ENCODE results near the gene CAPSL. TPM values are rescaled to one million over a fixed set of nuclear protein-coding genes. Genes with fewer than 3 reads are reported as not detected.
A peak's percentile ranks its signal among the peaks of the same experiment; 100 is the strongest.

The CAPSL gene
- total RNA-seq, 3 donors from 2014 or later (not counting 1 experiment from before 2014, with no cell fraction given) = not detected

GRCh38 chr5:35900972-35901695, 37.3 kb downstream of the CAPSL start:
- Mint-ChIP-seq H3K36me3 (no peaks in the 10 kb centered on the region), H3K27ac (no peak overlapping the region), H3K27me3 (ENCODE audit: low read depth in 2 of 2) (peaks cover 1 to 3% of the 10 kb centered on the region in 2 donors), H3K4me1 (peaks cover 8 to 12% of the 10 kb centered on the region in 2 donors), H3K4me3 (no peak overlapping the region), H3K9me3 (no peaks in the 10 kb centered on the region)
- intact Hi-C loops (cut with micrococcal nuclease) = no loop called here
- Histone ChIP-seq H3K36me3 (ENCODE audit: control insufficient read depth, insufficient read depth, low read length) (no peaks in the 10 kb centered on the region), H3K4me3 (ENCODE audit: low read length) (no peak overlapping the region), H3K27ac (ENCODE audit: low read length) (no peak overlapping the region), H3K4me1 (ENCODE audit: control insufficient read depth, insufficient read depth, low read length) (peaks cover 14% of the 10 kb centered on the region), H3K27me3 (ENCODE audit: control insufficient read depth, insufficient read depth, low read length) (no peaks in the 10 kb centered on the region), H3K9me3 (ENCODE audit: control insufficient read depth, insufficient read depth, low read length) (peaks cover 3% of the 10 kb centered on the region)
- DNase-seq = peak in 1 of 2 donors; percentile 28
- no peak for TF ChIP-seq CTCF (IDR thresholded peaks at IDR 0.05)
- ATAC-seq = no peak
- 94% methylated on average over 3 of the region's 3 CpGs for WGBS (ENCODE audit: insufficient coverage)

- Histone ChIP-seq H3K36me3 (ENCODE audit: control insufficient read depth, insufficient read depth, low read length) (no peaks in the 10 kb centered on the region), H3K9me3 (ENCODE audit: control insufficient read depth, insufficient read depth, low read length) (peaks cover 3% of the 10 kb centered on the region), H3K4me3 (ENCODE audit: low read length) (no peak overlapping the region), H3K27me3 (ENCODE audit: control insufficient read depth, insufficient read depth, low read length) (no peaks in the 10 kb centered on the region), H3K4me1 (ENCODE audit: control insufficient read depth, insufficient read depth, low read length) (peaks cover 14% of the 10 kb centered on the region), H3K27ac (ENCODE audit: low read length) (no peak overlapping the region)
- 17% methylated on average over 1 of the region's 3 CpGs for WGBS (ENCODE audit: insufficient coverage)
- Mint-ChIP-seq H3K27ac (peak overlapping the region in 1 of 2 donors; percentile 25), H3K36me3 (no peaks in the 10 kb centered on the region), H3K4me3 (no peak overlapping the region), H3K9me3 (no peaks in the 10 kb centered on the region), H3K27me3 (ENCODE audit: low read depth in 2 of 2) (peaks cover 0 to 7% of the 10 kb centered on the region in 2 donors), H3K4me1 (peaks cover 8 to 12% of the 10 kb centered on the region in 2 donors)
- intact Hi-C loops (cut with micrococcal nuclease) = no loop called here
- ATAC-seq = no peak
- DNase-seq = peak in 1 of 2 donors; percentile 27
- TF ChIP-seq CTCF (IDR thresholded peaks at IDR 0.05) = no peak
These were observed 38.6 kb downstream of the CAPSL start for GRCh38 chr5:35899800-35900199.

- intact Hi-C loops (cut with micrococcal nuclease) = no loop called here
- H3K36me3 ChIP-seq (ENCODE audit: control insufficient read depth, insufficient read depth, low read length) = no peaks in the 10 kb centered on the region
- H3K4me3 ChIP-seq (ENCODE audit: low read length) = no peak overlapping the region
- H3K27ac ChIP-seq (ENCODE audit: low read length) = no peak overlapping the region
- peaks cover 8 to 12% of the 10 kb centered on the region in 2 donors for H3K4me1 Mint-ChIP-seq
- H3K4me1 ChIP-seq (ENCODE audit: control insufficient read depth, insufficient read depth, low read length) = peaks cover 14% of the 10 kb centered on the region
- DNase-seq = no peak
- peak overlapping the region in 1 of 2 donors; percentile 25 for H3K27ac Mint-ChIP-seq
- TF ChIP-seq CTCF (IDR thresholded peaks at IDR 0.05) = no peak
- no peak for ATAC-seq
- peaks cover 0 to 7% of the 10 kb centered on the region in 2 donors for H3K27me3 Mint-ChIP-seq (ENCODE audit: low read depth in 2 of 2)
- no peaks in the 10 kb centered on the region for H3K36me3 Mint-ChIP-seq
- H3K4me3 Mint-ChIP-seq = no peak overlapping the region
- no peaks in the 10 kb centered on the region for H3K9me3 ChIP-seq (ENCODE audit: control insufficient read depth, insufficient read depth, low read length)
- H3K9me3 Mint-ChIP-seq = no peaks in the 10 kb centered on the region
- 94% methylated on average over 7 of the region's 7 CpGs for WGBS (ENCODE audit: insufficient coverage)
- no peaks in the 10 kb centered on the region for H3K27me3 ChIP-seq (ENCODE audit: control insufficient read depth, insufficient read depth, low read length)
These were observed 39.3 kb downstream of the CAPSL start for GRCh38 chr5:35898952-35899660.

All from natural killer cell (primary cell).